PC-9 (cell line): Measurements from ENCODE around the gene ADGRL3. TPM values are rescaled to one million over a fixed set of nuclear protein-coding genes. Genes with fewer than 3 reads are reported as not detected.

Experiments used
- BruUV-seq: library from RNA; stranded (reverse); fragments of 400-500 nt; replicated peaks from 2 replicates; lab custom pipeline; 2021; lab: Mats Ljungman, UMichigan
- CTCF ChIA-PET: fragments of 300-600 bp; sonication (Branson Sonifier 250); formaldehyde crosslinking; loops from one replicate; lab custom pipeline; 2022; ENCODE audit warnings: antibody characterized with exemption; lab: Charles Lee
- POLR2A ChIA-PET: fragments of 300-600 bp; sonication (Branson Sonifier 250); formaldehyde crosslinking; loops from one replicate; lab custom pipeline; 2022; ENCODE audit warnings: antibody characterized with exemption; ENCODE audit not compliant: unreplicated experiment; lab: Charles Lee
- DNase-seq, 2 experiments: peaks; one replicate each; pipeline versions ENCODE4 v3.0.0 to v3.0.0-alpha.2; 2015 to 2022; ENCODE audit warnings: mixed read lengths in 1 of 2
- H2AFZ ChIP-seq: fragments of 200-600 bp; sonication (generic); 2 replicates; pipeline ENCODE4 v1.8.1; 2017; ENCODE audit warnings: antibody characterized with exemption
- H3F3A ChIP-seq: fragments of 200-600 bp; sonication (generic); 2 replicates; pipeline ENCODE4 v1.8.1; 2017; ENCODE audit warnings: antibody characterized with exemption, mild to moderate bottlenecking, low read depth; ENCODE audit not compliant: insufficient read depth
- H3K27ac ChIP-seq: fragments of 200-600 bp; sonication (generic); 2 replicates; pipeline ENCODE4 v1.6.1; 2016; ENCODE audit warnings: mixed run types
- H3K27me3 ChIP-seq: fragments of 200-600 bp; sonication (generic); 2 replicates; pipeline ENCODE4 v1.6.1; 2016; ENCODE audit warnings: low read depth, mixed run types; ENCODE audit not compliant: insufficient read depth
- H3K36me3 ChIP-seq: fragments of 200-600 bp; sonication (generic); 2 replicates; pipeline ENCODE4 v1.6.1; 2016; ENCODE audit warnings: low read depth, mixed run types
- H3K4me1 ChIP-seq: fragments of 200-600 bp; sonication (generic); replicated peaks from 2 replicates; pipeline ENCODE4 v1.6.1; 2016; ENCODE audit warnings: mixed run types; ENCODE audit not compliant: insufficient read depth
- H3K4me2 ChIP-seq: fragments of 200-600 bp; sonication (generic); 2 replicates; pipeline ENCODE4 v1.6.1; 2017; ENCODE audit warnings: mixed run types
- H3K4me3 ChIP-seq: fragments of 200-600 bp; sonication (generic); 2 replicates; pipeline ENCODE4 v1.6.1; 2016; ENCODE audit warnings: mixed run types
- H3K79me2 ChIP-seq: fragments of 200-600 bp; sonication (generic); 2 replicates; pipeline ENCODE4 v1.6.1; 2017; ENCODE audit warnings: low read depth, mixed run types
- H3K9me2 ChIP-seq: fragments of 200-600 bp; sonication (generic); 2 replicates; pipeline ENCODE4 v1.8.1; 2017; ENCODE audit warnings: mild to moderate bottlenecking; ENCODE audit not compliant: insufficient read depth
- H3K9me3 ChIP-seq: fragments of 200-600 bp; sonication (generic); 2 replicates; pipeline ENCODE4 v1.8.1; 2016; ENCODE audit warnings: low read depth; ENCODE audit not compliant: insufficient read depth
- H4K20me1 ChIP-seq: fragments of 200-600 bp; sonication (generic); 2 replicates; pipeline ENCODE4 v1.8.1; 2017; ENCODE audit not compliant: insufficient read depth
- CTCF ChIP-seq: fragments of 200-600 bp; sonication (generic); conservative IDR thresholded peaks from 2 replicates; pipeline ENCODE4 v1.6.1; 2017; ENCODE audit warnings: mixed run types, antibody characterized with exemption, mild to moderate bottlenecking, moderate library complexity
- EZH2 ChIP-seq: fragments of 200-600 bp; sonication (generic); IDR thresholded peaks from 2 replicates; pipeline ENCODE4 v1.8.0; 2017; ENCODE audit warnings: antibody characterized with exemption, low read depth
- intact Hi-C: fragments of 100-400 bp; cut with micrococcal nuclease; formaldehyde crosslinking; loops from one replicate; pipeline ENCODE4 v1.10.0; 2022; ENCODE audit not compliant: unreplicated experiment
- total RNA-seq: library from RNA; stranded (reverse); gene quantifications from 2 replicates; pipeline ENCODE4 v1.2.3, GENCODE V29; 2021

Gene ADGRL3
- total RNA-seq, 1 experiment from 2014 or later: 1.6 TPM

GRCh38 chr4:61678297-61678696 lies 478.2 kb downstream of the ADGRL3 start:
- H3K36me3 ChIP-seq: no peaks in the 10 kb centered on the region
- H2AFZ ChIP-seq: no peak overlapping the region
- H3K4me1 ChIP-seq: no peaks in the 10 kb centered on the region
- no peaks in the 10 kb centered on the region for H4K20me1 ChIP-seq
- no peak overlapping the region for H3K27ac ChIP-seq
- H3K9me2 ChIP-seq: no peaks in the 10 kb centered on the region
- BruUV-seq: no TSS peak
- H3K79me2 ChIP-seq: no peaks in the 10 kb centered on the region
- H3K9me3 ChIP-seq: no peaks in the 10 kb centered on the region
- no peaks in the 10 kb centered on the region for H3K27me3 ChIP-seq
- intact Hi-C loops: no loop called here
- H3F3A ChIP-seq: no peaks in the 10 kb centered on the region
- ChIA-PET POLR2A (no interaction called here), CTCF (no interaction called here)
- TF ChIP-seq CTCF: no peak
- no peak for TF ChIP-seq EZH2
- no peak overlapping the region for H3K4me3 ChIP-seq
- no peak overlapping the region for H3K4me2 ChIP-seq
- DNase-seq: no peak

GRCh38 chr4:61693520-61693919 lies 493.4 kb downstream of the ADGRL3 start:
- no peak for DNase-seq
- no peak overlapping the region for H2AFZ ChIP-seq
- H3K27ac ChIP-seq: no peak overlapping the region
- no peak overlapping the region for H3K4me3 ChIP-seq
- no peaks in the 10 kb centered on the region for H3K4me1 ChIP-seq
- ChIA-PET CTCF (no interaction called here), POLR2A (no interaction called here)
- H3K36me3 ChIP-seq: no peaks in the 10 kb centered on the region
- H3K9me3 ChIP-seq: no peaks in the 10 kb centered on the region
- no peaks in the 10 kb centered on the region for H3K79me2 ChIP-seq
- H3K4me2 ChIP-seq: no peak overlapping the region
- TF ChIP-seq CTCF: no peak
- no peak for TF ChIP-seq EZH2
- no TSS peak for BruUV-seq
- no peaks in the 10 kb centered on the region for H4K20me1 ChIP-seq
- H3F3A ChIP-seq: no peaks in the 10 kb centered on the region
- intact Hi-C loops: no loop called here
- no peaks in the 10 kb centered on the region for H3K27me3 ChIP-seq
- H3K9me2 ChIP-seq: no peaks in the 10 kb centered on the region

- Histone ChIP-seq H3K36me3 (no peaks in the 10 kb centered on the region), H3K4me3 (no peak overlapping the region), H3K4me2 (no peak overlapping the region), H3K9me2 (no peaks in the 10 kb centered on the region), H2AFZ (no peak overlapping the region), H3F3A (no peaks in the 10 kb centered on the region), H3K9me3 (no peaks in the 10 kb centered on the region), H4K20me1 (no peaks in the 10 kb centered on the region), H3K4me1 (no peaks in the 10 kb centered on the region), H3K79me2 (no peaks in the 10 kb centered on the region), H3K27ac (no peak overlapping the region), H3K27me3 (no peaks in the 10 kb centered on the region)
- intact Hi-C loops: no loop called here
- POLR2A ChIA-PET: interaction anchor here (0.5 kb wide), 1 partner anchor 296 kb away, joined by 4 read pairs; no protein-coding TSS in a partner anchor
- CTCF ChIA-PET: no interaction called here
- no peak for DNase-seq
- BruUV-seq: no TSS peak
- no peak for TF ChIP-seq EZH2
- no peak for TF ChIP-seq CTCF
These were observed 514.3 kb downstream of the ADGRL3 start for GRCh38 chr4:61714387-61714911.
